GM18868 (cell line): ENCODE data around the gene ANO4.

Experiments used
- ATAC-seq: cut with Tn5 transposase; IDR thresholded peaks from one replicate; pipeline ENCODE4 v1.9.1; 2021; ENCODE audit warnings: mild to moderate bottlenecking, moderate library complexity; ENCODE audit not compliant: unreplicated experiment

The ANO4 gene

DNA sequence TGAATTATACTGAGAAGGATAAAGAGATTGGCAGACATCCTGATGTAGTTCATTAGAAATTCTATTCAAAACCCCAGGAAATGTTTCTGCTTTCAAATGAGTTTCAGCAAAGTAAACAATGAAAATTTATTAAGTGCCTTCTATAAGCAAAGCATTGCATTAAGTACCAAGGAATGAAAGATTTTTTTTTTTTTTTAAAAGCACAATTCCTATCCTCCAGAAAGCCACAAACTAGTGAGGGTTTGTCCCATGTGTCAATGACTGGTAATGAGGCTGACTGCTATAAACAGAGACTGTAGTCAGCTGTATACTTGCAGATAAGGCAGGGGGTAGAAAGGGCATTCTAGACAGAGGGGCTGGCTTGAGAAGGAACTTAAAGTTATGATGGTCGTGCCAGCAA, 6.7 kb downstream of the ANO4 start:
- no peak for ATAC-seq

DNA sequence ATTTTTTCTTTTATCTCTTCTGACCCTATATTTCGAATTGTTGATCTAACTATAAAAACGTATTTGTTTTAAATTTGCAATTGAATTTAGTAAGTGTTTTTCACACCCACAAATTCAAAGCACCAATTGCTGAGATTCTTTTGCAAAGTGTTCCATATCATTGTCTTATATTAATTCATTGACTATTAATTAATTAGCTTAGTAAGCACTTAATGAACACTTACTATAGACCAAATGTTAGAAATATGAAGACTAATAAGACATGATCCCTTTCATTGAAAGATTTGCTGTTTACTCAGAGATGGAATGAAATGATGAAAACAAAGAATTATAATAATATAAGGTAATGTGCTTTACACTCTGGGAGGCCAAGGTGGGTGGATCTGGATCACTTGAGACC, 14.2 kb downstream of the ANO4 start:
- no peak for ATAC-seq

DNA sequence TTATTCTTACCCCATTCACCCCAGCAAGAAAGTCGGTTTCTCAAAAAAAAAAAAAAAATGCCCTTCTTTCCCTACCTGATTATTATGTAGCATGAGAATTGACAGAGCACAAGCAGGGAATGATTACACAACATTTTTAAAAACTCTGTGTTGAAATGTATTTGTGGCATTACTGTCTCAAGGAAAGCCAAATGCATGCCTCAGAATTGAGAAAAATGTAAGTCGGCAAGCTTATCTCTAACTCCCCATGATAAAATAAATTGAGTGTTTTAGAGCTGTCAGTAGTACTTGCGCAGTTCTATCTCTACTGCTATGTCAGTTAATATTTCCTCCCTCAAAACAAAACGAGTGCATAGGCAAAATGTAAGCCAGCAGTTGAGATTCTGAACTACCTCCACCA, 25.7 kb downstream of the ANO4 start:
- no peak for ATAC-seq

DNA sequence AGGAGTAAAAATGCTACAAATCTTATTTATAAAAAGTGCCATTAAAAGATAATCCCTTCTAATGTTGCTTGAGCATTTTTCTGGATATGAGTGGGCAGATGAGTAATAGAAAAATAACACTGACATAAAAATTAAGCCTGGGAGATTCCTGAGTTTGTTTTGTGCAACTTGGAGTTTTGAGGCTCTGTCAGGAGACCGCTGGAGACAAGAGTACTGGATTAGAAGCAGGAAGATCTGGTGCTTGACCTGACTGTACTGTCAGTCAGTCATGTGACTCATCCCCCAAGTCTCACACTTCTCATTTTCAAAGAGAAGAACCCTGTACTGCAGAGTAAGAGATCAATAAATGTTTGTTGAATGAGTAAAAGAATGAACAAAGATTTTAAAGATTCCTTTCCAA, 29.4 kb downstream of the ANO4 start:
- no peak for ATAC-seq

DNA sequence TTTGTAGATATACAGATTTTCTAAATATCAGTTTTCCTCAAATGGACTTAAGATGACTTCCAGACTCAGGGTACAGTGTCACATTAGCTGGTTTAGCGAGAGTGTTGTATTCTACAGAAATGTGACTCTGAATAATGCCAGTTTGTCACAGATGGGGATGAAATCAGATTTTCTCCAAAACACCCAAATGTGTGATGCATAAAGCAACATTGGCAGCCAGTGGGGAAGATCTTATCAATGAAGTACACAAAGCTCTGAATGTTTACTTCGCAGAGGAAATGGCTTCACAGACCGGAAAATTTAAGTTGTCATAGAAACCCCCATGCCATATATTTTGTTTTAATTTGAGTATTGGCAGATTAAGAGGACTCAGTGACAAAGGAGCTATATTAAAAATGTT, 29.9 kb downstream of the ANO4 start:
- ATAC-seq, result no peak

DNA sequence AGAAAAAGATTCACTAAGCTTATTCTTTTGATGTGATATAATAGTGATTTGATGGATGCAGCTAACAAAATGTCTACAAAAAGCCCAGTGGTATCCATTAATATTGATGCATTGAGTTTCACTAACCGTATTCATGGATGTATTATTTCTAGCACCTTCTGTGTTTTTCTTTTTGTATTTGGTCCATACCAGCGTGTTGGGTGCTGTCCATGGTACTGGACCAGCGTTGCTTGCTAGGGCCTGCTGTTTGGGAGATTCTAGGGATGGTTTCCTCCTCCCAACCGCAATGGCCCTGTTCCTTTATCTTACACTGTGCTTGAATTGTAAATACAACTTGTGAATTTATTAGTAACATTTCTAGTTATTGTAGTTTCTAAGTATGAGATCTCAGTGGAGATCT, 31.7 kb downstream of the ANO4 start:
- ATAC-seq, result no peak

DNA sequence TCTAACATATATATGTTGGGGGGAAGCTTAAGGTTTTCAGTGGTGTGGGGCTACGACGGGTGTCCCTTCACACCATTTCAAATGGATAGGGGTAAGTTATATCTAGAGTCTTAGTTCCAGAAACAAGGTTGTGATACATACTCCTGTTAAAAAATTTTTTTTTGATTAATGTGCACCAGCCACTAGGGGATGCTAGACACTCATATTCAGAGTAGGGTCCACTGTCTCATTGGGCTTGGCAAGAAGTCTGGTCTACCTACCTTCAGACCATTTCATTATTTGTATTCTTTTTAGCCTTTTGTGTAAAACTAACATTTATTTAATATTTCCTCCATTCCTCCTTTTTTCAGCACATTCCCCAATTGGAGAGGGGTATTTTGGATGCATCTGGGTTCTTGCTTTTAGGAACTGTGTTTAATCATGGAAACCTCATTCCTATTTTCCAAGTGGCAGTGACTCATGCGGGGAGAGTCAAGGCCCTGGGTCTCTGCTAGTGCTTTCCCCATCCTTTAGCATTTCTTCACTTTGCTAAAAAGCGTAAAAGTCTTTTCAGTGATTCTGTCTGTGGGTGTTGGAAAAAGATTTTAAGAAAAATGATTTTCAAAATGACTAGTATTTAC, 33.4 kb downstream of the ANO4 start:
- ATAC-seq, result peak; percentile 80

DNA sequence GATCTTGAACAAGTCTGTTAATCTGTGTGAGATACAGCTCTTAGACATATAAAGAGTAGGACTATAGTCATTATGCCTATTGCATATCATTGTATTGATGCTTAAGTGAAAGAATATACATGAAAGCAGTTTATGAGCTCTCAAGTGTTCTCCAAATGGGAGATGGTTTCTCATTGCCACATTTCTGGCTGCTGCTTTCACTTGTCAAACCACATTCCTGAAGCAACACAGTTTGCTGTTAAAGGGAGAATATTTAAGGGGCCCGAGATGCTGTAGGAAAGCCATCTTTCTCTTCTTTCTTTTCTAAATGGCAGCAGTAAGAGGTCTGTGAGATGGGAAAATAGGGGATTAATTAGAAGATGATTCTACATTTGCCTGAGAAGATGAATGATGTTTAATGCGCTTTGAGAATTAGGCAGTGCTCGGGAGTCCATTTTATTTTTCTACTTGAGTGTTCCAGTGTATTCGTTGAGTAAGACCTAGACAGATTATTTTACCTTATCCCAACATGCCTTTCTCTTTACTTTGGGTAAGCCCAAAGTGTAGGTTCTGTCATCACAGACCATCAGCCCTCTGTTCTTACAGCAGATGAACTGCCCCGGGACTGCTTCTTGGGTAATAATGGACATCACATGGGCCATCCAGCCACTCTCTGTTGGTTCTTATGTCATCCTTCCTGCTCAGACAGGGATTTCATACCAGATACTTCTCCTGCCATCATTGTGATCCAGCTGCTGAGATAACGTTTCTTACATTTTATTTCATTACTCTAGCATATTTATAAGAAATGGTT, 35.6 kb downstream of the ANO4 start:
- no peak for ATAC-seq

DNA sequence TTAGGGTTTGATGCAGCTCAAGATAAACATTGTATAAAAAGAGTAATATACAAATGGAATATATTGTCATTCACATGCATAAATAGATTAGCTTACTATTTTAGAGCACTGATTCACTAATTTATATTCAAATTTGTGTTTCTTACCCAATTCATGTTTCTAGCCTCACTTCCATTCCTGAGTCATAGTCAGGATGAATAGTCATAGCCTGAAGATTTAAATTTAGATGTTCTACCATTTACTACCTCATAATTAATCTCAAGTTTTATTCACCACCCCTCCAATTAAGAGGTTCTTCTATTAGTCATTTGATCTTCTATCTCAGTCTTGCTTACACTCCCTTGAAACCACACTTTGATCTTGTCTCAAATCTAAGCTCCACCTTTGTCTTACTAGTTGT, 38.7 kb downstream of the ANO4 start:
- ATAC-seq, result no peak

DNA sequence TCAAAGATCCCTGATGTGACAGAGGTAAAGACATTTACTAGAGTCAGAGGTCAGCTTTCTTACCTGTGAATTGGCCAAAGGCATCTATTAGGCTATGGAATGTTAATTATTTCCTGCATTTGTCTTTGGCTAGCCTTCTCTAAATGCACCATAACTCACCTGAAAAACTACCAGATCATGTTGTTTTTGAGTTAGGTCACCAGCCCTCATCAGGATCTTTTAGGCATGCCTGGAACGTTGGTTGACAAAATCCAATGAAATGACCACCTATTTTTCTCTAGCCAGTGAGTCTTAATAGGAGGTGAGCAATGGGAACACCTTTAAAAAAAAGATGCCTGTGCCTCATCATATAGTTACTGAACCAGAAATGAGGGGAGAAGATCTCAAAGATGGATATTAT, 46.2 kb downstream of the ANO4 start:
- ATAC-seq, result no peak

DNA sequence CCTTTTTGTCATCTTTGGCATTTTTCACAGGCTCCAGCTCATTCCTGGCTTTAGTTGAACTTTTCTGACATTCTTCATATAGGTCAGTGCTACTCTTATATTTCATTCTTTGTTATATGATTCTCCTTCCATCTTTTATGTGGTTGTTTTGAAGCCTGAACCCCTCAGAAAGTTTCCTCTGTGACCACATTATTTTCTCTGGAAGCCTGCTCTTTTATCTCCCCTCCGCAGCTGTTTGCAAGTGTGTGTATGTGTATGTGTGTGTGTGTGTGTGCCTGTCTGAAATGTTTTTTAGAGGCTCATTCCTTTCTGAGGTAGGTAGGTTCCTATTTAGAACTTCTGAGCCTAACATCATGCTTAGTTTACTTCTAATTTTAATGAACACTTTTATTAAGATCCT, 47.6 kb downstream of the ANO4 start:
- no peak for ATAC-seq

DNA sequence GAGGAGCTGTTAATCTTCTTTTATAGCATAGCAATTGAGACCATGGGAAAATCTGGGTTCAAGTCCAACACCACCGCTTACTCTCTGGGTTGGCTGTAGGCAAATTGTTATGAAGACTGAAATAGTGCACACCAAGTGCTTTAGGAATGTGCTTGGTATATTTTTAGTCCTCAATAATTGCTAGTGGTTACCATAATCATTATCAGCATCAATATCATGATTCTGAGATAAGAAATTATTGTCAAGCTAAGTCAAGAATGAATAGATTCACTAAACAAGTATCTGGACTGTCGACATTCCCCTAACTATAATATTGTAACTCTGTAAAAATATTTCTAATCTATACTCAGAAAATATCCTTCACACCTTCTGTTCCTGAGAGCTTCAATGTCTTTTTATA, 48.5 kb downstream of the ANO4 start:
- no peak for ATAC-seq

DNA sequence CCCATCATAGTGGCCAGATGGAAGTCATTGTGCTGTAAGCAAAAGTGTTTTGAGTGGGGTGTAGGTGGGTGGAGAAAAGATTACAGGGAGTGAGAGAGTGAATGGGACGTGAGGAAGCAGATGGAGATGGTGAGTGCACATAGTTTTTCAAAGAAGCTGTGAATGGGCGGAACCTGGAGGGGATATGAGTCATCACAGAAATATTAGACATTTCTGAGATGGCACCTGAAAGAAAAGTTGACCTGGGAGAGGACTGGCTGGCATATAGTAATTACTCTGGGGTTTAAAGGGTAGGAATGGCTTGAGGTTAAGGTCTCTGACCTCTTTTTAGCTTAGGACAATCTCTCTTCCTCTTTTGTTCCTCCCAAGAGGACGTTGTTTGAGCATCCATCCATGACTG, 50.5 kb downstream of the ANO4 start:
- ATAC-seq, result no peak

DNA sequence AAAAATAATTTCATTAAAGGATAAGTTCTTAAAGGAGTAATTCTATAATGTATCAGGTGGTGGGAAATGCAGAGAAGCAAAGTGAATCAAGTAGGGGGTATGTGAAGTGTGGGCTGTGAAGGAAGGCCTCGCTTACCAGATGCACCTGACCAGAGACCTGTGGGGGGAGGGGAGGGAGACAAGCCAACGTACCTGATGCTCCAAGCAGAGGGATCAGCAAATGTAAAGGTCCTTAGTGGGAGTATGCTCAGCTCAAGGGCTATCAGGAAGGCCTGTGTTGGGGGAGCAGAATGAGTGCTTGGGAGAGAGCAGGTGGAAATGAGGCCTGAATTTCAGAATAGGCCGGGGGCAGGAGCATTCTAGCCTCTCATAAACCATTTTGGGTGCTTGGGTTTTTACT, 57.1 kb downstream of the ANO4 start:
- ATAC-seq, result no peak

DNA sequence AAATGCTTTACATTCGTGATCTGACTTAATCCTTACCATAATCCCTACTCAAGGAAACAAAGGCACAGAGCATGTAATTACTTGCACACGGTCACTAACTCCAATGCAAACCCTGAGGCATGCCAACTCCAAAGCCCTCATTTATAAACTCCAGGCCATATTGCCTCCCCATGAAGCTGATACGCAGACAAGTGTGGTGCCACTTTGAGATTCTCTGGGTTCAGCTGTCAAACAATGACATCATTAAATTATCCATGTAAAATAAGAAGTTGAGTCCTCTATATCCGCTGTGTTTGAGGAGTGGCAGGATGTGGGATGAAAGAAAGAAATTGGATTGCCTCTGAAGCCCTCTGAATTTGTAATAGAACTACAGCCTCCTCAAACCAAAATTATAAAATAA, 62.8 kb downstream of the ANO4 start:
- no peak for ATAC-seq

DNA sequence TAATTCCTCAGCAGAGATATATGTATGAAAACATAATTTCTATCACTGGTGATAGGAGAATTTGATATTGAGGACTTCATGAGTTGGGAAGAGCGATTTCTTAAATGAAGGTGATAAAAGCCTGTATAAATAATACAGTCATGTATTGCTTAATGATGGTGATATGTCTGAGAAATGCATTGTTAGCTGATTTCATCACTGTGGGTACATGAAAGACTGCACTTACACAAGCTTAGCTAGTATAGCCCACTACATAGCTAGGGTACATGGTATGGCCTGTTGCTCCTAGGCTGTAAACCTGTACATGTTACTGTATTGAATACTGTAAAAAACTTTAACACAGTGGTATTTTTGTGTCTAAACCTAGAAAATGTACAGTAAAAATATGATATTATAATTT, 63.4 kb downstream of the ANO4 start:
- ATAC-seq, result no peak

DNA sequence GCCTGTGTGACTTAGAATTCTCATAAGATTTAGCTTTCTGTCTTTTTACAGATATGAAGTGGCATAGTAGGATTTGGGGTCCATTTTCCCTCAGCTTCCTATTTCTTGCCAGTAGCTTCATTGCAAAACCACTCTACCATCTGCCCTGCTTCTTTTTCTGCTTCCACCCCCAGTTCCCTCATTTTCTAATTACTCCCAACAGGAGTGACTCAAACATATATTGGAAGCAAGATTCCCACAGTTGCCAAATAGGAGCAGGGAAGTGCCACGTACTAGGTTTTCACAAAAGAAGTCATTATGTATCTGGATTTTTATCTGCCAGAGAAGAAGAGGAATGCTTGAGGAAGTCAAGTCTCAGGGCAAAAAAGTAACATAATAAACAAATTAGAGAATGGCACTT, 64.1 kb downstream of the ANO4 start:
- ATAC-seq, result no peak

DNA sequence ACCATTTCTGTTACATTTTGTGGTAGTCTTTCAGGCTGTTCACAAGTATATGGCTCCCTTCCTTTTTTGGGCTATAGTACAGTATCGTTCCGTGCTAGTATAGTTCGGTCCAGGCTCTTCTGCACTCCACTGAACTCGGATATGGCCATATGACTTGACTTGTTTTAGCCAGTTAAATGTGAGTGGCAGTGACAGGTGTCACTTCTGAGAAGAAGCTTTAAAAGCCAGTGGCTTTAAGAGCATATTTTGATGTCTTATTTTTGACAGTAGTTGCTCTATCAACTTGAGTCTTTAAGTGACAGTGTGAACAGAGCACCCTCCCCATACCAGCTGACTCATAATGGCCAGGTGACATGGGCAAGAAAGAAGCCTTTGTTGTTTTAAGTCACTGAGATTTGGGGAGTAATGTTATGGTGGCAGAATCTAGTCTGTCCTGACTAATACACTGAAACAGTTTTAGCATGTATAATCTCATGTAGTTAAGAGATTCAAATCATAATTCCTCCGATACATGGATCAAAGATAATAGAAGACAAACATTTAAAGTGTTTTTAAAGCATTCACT, 64.6 kb downstream of the ANO4 start:
- no peak for ATAC-seq

DNA sequence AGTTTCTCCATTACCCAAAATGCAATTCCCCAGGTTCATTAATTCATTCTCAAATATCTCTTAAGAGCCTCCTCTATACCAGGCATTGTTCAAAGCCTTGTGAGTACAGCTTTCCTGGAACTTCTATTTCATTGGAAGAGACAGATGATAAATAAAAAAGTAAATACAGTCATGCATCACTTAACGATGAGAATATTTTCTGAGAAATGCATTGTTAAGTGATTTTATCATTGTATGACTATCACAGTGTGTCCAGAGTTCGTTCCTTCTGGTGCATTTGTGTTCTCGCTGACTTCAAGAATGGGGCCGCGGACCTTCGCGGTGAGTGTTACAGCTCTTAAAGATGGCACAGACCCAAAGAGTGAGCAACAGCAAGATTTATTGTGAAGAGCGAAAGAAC, 66.0 kb downstream of the ANO4 start:
- no peak for ATAC-seq

DNA sequence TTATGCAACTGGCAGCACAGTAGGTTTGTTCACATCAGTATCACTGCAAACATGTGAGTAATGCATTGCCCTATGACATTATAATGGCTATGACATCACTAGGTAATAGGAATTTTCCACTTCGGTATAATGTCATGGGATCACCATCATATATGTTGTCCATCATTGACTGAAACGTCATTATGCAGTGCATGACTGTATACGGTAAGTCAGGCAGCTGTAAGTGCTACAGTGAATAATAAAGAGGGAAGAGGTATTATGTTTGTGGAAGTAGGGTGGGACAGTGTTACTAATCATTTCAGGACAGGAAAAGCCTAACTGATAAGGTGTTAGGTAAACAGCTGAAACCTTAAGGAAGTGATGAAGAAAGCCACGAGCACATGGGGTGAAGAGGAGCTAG, 68.1 kb downstream of the ANO4 start:
- ATAC-seq, result no peak

DNA sequence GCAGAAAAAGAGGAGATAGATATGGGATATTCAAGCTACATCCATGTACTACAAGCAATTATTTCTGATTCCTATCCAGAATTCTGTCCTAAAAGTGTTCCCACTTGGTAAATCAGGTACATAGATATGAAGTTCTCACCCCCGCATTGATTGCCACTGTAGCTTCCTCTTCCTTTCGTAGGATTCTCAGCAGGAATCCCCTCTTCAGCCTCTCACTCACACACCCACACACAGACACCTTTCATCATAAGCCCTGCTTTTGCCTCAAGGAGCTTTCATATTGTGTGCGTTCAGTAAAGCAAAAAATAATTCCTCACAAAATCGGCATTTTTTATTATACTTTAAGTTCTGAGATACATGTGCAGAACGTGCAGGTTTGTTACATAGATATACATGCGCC, 69.8 kb downstream of the ANO4 start:
- no peak for ATAC-seq

DNA sequence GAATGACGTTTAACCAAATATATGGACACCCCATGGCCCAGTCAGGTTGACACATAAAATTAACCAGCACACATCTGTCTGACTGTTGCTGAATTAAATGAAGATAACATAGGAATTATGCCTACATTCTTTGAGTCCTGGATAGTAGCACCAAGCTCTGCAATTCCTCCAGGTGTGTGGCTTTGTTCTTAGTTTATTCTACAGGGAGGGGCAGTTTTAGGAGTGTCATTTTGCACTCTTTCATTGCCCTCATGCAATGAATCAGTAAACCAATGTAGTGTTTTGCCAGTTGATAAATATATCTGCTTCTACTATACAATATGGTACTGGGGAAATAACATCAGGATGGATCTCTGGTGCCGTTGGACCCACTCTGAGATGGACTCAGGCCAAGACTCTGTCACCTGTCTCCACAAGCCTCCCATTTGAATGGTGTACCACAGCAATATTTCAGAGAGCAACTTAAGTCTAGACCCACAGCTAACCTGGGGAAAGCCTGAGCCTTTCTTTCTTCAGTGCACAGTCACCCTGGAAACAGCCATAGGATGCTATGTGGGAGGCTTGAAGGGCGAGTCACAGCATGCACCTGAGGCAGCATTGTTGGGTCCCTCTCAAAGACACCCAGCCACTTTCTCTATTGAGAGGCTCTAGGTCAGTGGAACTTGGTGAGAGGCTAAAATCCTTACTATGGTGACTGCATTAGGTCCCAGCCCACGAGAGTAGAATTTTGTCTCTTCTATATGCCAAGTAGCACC, 73.2 kb downstream of the ANO4 start:
- ATAC-seq, result no peak
